RCC 7860 (cell line): ENCODE results near the gene WDR82.

Source experiments
- DNase-seq: peaks from one replicate; pipeline ENCODE4 v3.0.0-alpha.2; 2015; ENCODE audit warnings: low spot score
- FAIRE-seq: peaks from 2 replicates; lab custom pipeline; 2012; peaks lifted over from hg19 to GRCh38; lab: Jason Lieb, UNC

Gene WDR82

DNA sequence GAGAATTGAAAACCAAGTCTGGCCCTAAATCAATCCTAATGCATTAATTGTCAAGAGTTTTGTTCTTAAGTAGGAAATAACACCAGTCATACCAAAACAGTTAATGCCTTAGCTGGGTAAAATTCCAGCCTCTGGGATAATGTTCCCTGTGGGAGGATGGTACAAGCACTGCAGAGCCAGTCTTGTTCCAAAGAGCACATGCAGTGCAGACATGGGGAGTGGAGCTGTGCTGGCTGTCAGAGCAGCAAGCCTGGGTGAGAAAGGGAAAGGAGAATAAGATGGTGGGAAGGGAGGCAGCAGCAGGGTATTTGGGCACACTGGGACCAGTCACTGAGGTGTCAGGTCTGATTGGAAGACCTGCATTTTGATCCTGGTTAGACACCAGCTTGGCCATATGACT is 68.4 kb downstream of the WDR82 start:
- FAIRE-seq (no peak), DNase-seq (no peak)

DNA sequence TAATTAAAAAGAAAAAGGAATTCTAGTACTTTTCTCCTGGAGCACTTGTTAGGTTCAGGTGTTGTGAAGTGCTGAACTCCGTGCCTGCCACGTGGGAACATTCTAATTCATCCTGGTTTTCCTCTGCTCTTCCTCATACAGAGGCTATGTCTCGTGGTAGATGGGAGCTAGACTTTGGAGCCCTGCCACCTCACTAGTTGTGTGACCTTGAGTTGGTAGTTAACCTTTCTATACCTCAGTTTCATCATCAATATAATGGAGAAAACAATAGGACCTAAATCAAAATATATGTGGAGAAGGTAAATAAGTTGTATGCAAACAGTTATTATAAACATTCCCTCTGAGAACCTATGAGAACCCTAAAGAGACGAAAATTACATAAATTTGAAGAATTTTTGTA is 69.9 kb downstream of the WDR82 start:
- FAIRE-seq = no peak
- no peak for DNase-seq

DNA sequence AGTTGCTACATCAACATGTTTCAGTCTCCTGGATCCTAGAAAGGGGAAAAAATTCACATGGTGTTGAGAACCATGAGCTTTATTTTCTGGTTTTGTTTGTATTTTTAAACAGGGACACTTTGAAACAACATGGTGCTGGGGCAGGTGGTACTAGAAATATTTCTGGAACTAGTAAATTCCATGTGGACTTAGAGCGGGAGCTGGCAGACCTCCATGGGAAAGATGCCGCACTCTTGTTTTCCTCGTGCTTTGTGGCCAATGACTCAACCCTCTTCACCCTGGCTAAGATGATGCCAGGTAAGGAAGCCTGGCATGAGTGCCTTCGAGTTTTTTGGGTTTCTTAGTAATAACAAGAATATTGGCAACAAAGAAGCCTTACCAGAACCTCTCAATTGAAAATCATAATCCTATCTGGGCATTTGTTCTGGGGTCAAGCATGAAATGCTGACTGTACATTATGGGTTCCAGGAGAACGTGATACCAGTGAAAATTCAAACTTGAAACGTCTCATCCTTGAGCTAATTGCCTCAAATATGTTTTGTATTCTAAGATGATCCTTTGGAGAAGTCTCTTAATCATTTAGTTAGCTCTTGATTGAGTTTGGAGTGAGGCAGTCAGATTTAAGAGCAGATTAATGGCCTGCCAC is 72.6 kb downstream of the WDR82 start:
- DNase-seq (no peak), FAIRE-seq (no peak)
